Stimulated activated CD8-positive, alpha-beta memory T cell treated with anti-CD3 and anti-CD28 coated beads, Interleukin-15, amount 100 ng/mL, for 4 hours (primary cell): ENCODE data around the gene MAGEH1.
"Not testable (repeated sequence)": the region's sequence is repeated elsewhere in the genome, so short reads cannot be mapped to it uniquely, and the experiment has no call there.

ENCODE experiments used
- DNase-seq, 2 donors: peaks; one replicate each; pipeline ENCODE4 v3.0.0-alpha.2; 2020; ENCODE audit warnings: low read depth in 2 of 2

Gene MAGEH1, protein sequence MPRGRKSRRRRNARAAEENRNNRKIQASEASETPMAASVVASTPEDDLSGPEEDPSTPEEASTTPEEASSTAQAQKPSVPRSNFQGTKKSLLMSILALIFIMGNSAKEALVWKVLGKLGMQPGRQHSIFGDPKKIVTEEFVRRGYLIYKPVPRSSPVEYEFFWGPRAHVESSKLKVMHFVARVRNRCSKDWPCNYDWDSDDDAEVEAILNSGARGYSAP

DNA sequence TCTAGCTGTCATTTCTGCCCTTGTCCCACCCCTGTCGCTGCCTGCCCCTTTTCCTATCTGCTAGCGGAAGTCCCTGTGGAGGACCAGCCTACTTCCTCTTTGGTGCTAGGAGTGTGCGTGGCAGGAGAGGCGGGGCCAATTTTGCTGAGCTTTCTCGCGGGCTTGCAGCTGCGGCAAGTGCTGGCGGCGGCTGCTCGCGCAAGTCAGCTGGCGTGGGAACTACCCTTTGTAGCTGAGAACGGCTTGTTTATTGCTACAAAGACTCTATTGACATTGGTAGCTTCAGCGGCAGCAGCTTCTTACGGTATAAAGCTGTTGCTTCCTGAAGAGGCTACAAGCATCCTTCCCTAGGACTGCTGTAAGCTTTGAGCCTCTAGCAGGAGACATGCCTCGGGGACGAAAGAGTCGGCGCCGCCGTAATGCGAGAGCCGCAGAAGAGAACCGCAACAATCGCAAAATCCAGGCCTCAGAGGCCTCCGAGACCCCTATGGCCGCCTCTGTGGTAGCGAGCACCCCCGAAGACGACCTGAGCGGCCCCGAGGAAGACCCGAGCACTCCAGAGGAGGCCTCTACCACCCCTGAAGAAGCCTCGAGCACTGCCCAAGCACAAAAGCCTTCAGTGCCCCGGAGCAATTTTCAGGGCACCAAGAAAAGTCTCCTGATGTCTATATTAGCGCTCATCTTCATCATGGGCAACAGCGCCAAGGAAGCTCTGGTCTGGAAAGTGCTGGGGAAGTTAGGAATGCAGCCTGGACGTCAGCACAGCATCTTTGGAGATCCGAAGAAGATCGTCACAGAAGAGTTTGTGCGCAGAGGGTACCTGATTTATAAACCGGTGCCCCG lies at the start of gene MAGEH1:
TSS of gene MAGEH1 (plus strand) at position 138 of the 843 bp plus-strand sequence. CDS start at position 386, 248 bp downstream.
- peak; percentile 51 to 66 for DNase-seq

GRCh38 chrX:55427079-55427478 lies 24.8 kb upstream of the MAGEH1 start:
- DNase-seq = not testable (repeated sequence)

- not testable (repeated sequence) for DNase-seq
Observed at GRCh38 chrX:55443468-55443867, 8.5 kb upstream of the MAGEH1 start.

- no peak for DNase-seq
Observed at GRCh38 chrX:55450259-55450658, 1.7 kb upstream of the MAGEH1 start.

DNA sequence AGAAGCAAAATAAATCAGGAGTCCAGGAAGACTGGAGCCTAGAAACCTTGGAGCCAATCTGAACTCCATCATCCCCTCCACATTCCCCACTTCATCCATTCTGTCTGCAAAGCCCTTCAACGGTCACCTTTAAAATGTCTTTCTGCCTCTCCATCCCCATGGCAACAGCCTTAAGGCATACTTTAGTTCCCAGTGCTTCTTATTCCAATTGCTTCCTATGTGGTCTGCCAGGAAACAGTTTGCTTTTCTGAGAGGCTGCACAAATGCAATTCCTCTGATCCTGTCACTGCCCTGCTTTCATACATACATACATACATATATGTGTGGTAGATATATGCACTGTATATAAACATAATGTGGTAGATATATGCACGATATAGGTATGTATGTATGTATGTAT lies 786 bp upstream of the MAGEH1 start:
- no peak for DNase-seq

- no peak for DNase-seq
Observed at GRCh38 chrX:55451626-55451989, 319 bp upstream of the MAGEH1 start.

- DNase-seq = no peak
Observed at GRCh38 chrX:55452833-55453124, 852 bp downstream of the MAGEH1 start.

GRCh38 chrX:55455708-55456107 lies 3.8 kb downstream of the MAGEH1 start:
- DNase-seq = not testable (repeated sequence)

GRCh38 chrX:55459426-55459825 lies 7.5 kb downstream of the MAGEH1 start:
- not testable (repeated sequence) for DNase-seq

- DNase-seq = not testable (repeated sequence)
Observed at GRCh38 chrX:55459926-55460325, 8.0 kb downstream of the MAGEH1 start.

GRCh38 chrX:55464050-55464449 lies 12.1 kb downstream of the MAGEH1 start:
- not testable (repeated sequence) for DNase-seq

GRCh38 chrX:55465108-55465507 lies 13.2 kb downstream of the MAGEH1 start:
- DNase-seq = not testable (repeated sequence)

DNA sequence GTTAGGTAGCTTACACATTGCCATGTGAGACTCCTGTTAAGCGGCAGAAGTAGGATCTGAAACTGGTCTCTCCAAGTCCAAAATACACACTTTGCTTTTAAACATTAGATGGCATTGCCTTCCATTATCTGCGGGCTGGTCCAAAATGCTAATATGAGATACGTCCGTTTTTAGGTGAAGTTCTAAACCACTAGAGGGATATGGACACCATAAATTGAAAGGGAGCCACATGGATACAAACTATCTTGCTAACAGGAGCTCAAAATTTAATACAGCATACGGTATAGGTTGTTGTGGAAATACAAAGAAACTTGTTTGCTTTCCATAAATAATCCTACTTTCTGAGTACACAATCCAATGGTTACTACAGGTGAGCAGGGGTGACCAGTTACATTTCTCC lies 13.9 kb downstream of the MAGEH1 start:
- DNase-seq = not testable (repeated sequence)

DNA sequence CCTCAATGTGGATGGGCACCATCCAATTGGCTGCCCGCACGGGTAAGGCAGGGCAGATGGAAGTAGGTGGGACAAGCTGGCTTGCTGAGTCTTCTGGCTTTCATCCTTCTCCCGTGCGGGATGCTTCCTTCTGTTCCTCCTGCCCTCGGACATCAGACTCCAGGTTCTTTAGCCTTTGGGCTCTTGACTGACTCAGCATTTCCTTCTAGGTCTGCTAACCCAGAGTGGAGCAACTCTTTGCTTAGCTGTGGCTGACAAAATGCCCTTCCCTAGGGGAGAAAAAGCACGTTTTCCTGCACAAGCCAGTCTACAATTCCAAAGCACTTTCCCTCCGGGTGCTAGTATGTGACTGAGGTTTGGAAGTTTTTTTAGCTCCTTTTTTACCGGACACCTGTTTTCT lies 28.0 kb downstream of the MAGEH1 start:
- not testable (repeated sequence) for DNase-seq

- DNase-seq = no peak
Observed at GRCh38 chrX:55480390-55481062, 28.6 kb downstream of the MAGEH1 start.

- DNase-seq = no peak
Observed at GRCh38 chrX:55484948-55485347, 33.0 kb downstream of the MAGEH1 start.

DNA sequence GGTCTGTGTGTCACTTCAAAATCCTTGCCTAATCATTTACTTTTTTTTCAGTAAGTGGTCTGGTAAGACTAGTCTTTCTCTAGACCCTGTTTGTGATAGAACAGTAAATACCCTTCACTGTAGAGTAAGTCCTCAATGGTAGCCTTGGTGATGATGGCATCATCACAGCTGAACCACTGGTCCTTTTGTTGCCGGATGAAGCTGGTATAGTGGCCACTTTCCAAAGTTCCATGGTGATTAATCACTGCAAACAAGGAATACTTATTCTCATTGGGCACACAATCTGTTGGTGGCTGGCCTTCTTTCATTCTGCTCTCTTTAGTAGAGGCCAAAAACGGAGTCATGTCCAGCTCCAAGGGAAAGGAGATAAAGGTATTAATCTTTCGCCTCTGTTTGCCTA lies 34.8 kb downstream of the MAGEH1 start:
- DNase-seq = no peak

DNA sequence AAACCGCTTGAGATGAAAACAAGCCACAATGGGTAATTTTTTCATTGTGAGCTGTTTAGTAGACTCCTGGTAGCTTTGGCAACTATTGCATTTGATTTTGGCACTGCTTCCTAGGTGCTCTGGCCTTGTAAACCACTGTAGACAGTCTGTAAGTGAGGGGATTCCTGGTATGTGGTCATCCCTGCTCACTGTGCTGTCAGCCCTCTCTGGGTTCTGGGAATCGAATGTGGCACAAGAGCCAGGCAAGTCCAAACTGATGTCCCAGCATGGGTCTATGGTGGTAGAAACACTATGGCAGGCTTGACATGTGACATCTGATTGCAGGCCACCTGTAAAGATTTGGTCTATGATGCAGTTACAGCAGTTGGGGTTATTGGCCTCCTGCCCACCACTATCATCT lies 35.2 kb downstream of the MAGEH1 start:
- DNase-seq = no peak

DNA sequence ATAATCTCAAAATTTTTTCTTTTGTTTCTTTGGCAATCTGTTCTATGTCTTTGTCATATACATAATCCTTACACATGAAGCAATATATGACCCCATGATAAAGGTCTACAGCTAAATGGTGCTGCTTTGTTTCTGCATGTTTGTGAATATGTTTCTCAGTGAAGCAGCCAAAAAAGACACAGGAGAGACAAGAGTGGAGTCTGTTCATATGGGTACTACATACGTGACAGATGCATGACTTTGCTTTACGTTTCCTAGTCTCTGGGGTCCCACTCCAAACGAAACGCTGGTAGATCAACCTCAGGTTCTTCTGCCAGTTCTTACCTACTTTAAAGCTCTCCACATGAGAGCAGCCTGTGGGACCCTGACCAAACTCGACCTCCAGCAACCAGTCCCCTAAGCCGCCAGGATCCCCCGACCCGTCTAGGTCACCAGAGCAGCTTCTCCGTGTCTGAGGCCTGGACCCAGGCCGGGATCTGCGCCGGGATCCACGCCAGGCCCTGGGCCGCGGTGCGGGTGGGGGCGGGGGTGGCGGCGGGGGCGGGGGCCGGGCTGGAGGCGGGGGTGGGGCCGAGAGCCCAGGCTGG lies 36.2 kb downstream of the MAGEH1 start:
- no peak for DNase-seq

DNA sequence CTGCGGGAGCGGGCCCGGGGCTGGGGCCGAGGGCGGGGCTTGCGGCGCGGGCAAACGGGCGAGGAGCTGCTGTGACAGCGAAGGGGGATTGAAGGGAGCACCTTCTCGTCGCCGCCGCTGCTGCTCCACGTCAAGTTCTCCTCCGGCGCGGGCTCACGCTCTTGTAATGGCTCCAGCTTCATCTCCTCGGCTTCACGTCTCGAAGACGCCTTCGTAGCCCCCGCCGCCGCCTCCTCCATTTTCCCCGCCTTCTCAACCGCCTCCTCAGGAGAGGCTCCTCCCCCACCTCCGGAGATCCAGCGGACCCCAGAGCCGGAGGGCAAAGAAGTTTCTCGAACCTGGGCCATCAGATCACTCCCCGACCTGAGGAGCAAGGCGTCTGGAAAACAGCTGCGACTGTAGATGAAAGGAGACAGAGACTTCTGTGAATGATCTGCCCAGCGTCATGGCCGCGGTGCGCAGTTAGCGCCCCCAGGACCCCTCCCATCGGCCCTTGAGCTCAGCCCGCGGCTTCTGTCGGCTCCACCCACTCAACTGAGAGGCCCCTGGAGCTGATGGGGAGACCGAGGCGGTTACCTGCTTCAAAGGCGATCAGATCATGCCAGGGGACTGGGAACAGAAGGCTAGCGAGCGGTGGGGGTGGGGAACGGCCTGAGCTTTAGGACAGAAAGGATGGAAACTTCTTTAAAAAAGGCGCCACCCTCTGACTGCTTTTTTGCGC lies 36.8 kb downstream of the MAGEH1 start:
- DNase-seq = peak; percentile 33 to 38

DNA sequence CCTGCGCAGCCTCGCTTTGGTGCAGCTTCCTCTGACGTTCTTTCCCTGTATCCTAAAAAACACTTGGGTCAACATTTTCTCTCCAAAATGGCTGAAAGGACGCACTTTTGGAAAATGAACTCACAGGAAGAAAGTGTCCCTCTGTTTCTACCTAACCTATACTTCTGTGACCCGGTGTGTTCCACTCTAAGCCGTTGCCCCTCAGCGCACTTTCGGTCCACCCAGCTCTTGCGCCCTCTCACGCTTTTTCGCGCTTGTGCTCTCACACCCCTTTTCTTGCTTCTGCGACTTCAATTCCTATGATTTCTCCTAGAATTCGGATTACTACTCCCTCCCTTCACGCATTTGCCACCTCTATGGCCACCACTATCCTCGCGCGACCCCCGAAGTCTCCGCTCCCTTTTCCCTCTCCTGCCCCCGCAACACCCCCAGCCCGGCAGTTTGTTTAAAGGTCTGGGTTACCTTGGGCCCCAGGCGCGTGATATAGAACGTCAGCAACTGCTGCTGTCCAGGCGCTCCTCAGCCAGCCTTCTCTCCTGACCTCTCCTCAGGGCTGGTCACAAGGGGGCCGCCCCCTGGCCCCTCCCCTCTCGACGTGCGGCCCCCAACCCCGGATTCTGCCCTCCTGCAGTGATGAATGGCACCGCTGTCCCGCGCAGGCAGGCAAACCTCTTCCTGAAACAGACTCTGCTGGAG lies 37.5 kb downstream of the MAGEH1 start, which contains the start of gene USP51:
TSS of gene USP51 (minus strand) at position 535 of the 696 bp plus-strand sequence. CDS start 909 bp downstream, outside the sequence.
- DNase-seq = no peak
